Keratinocyte (primary cell): ENCODE measurements around the gene KCNN1. TPM values are rescaled to one million over a fixed set of nuclear protein-coding genes. Genes with fewer than 3 reads are reported as not detected.

Source experiments
- DNase-seq: peaks from one replicate; pipeline ENCODE4 v3.0.0-alpha.2; 2011; ENCODE audit warnings: low read depth, missing footprints, low spot score
- FAIRE-seq: peaks from 2 replicates; lab custom pipeline; 2011; peaks lifted over from hg19 to GRCh38; lab: Jason Lieb, UNC
- H2AFZ ChIP-seq: 2 replicates; pipeline ENCODE4 v1.6.0; 2012; ENCODE audit warnings: low read length, control low read depth, inconsistent platforms; ENCODE audit not compliant: control insufficient read depth
- H3K27ac ChIP-seq: 2 replicates; pipeline ENCODE4 v1.5.1; 2011; ENCODE audit warnings: low read length; ENCODE audit not compliant: control insufficient read depth, insufficient read depth
- H3K27me3 ChIP-seq: 3 replicates; pipeline ENCODE4 v1.6.0; 2011; ENCODE audit warnings: low read length; ENCODE audit not compliant: control insufficient read depth, insufficient read depth; ENCODE audit errors: extremely low read depth
- H3K36me3 ChIP-seq, 2 experiments: 2 replicates in 1 of 2; 3 replicates in 1 of 2; pipeline ENCODE4 v1.5.1; 2011; ENCODE audit warnings: low read length in 2 of 2, mild to moderate bottlenecking in 1 of 2; ENCODE audit not compliant: control insufficient read depth in 2 of 2, insufficient read depth in 2 of 2; ENCODE audit errors: extremely low read depth in 1 of 2
- H3K4me1 ChIP-seq: 3 replicates; pipeline ENCODE4 v1.5.1; 2011; ENCODE audit warnings: low read length; ENCODE audit not compliant: control insufficient read depth, insufficient read depth; ENCODE audit errors: extremely low read depth
- H3K4me2 ChIP-seq: 3 replicates; pipeline ENCODE4 v1.6.0; 2011; ENCODE audit warnings: low read depth, low read length; ENCODE audit not compliant: control insufficient read depth, insufficient read depth; ENCODE audit errors: extremely low read depth
- H3K4me3 ChIP-seq, 3 experiments: fragments of 200-600 bp in 1 of 3; sonication (generic) in 1 of 3; 2 replicates in 2 of 3; 3 replicates in 1 of 3; pipeline ENCODE4 v1.5.1; 2011 to 2016; ENCODE audit warnings: low read length in 3 of 3, mild to moderate bottlenecking in 3 of 3, control low read depth in 2 of 3, inconsistent platforms in 1 of 3, low read depth in 1 of 3, mixed read lengths in 1 of 3, mixed run types in 1 of 3, moderate library complexity in 1 of 3; ENCODE audit not compliant: control insufficient read depth in 2 of 3, insufficient read depth in 2 of 3; ENCODE audit errors: extremely low read depth in 1 of 3
- H3K79me2 ChIP-seq: 2 replicates; pipeline ENCODE4 v1.6.0; 2012; ENCODE audit warnings: low read length; ENCODE audit not compliant: control insufficient read depth, insufficient read depth
- H3K9ac ChIP-seq: 3 replicates; pipeline ENCODE4 v1.6.0; 2011; ENCODE audit warnings: low read length; ENCODE audit not compliant: control insufficient read depth, insufficient read depth; ENCODE audit errors: extremely low read depth
- H3K9me1 ChIP-seq: 3 replicates; pipeline ENCODE4 v1.6.0; 2011; ENCODE audit warnings: low read length; ENCODE audit not compliant: control insufficient read depth, insufficient read depth; ENCODE audit errors: extremely low read depth
- H3K9me3 ChIP-seq: 2 replicates; pipeline ENCODE4 v1.5.1; 2012; ENCODE audit warnings: low read depth, low read length; ENCODE audit not compliant: control insufficient read depth
- H4K20me1 ChIP-seq: 3 replicates; pipeline ENCODE4 v1.6.0; 2011; ENCODE audit warnings: low read length; ENCODE audit not compliant: control insufficient read depth, insufficient read depth; ENCODE audit errors: extremely low read depth
- EZH2 ChIP-seq: IDR thresholded peaks from one replicate; pipeline ENCODE4 v1.6.1; 2012; ENCODE audit warnings: inconsistent platforms, mild to moderate bottlenecking, low read length, moderate library complexity
- dilution Hi-C: fragments of 300-500 bp; cut with MboI; formaldehyde crosslinking; loops from one replicate; pipeline ENCODE4 v1.7.0; 2020; ENCODE audit warnings: low sequenced_read_pairs; ENCODE audit not compliant: extremely low pct_ligation_motif_present
- polyA plus RNA-seq, 5 experiments: library from polyadenylated mRNA; depleted of rRNA in 3 of 5; stranded (reverse) in 3 of 5; stranded (forward) in 1 of 5; unstranded in 1 of 5; fragments of >200 nt; gene quantifications; 1 replicate in 1 of 5; 2 replicates in 3 of 5; 3 replicates in 1 of 5; pipeline versions ENCODE4 v1.2.1 to v1.2.3, GENCODE V29; 2011 to 2012; ENCODE audit warnings: missing spikeins in 2 of 5, low read depth in 1 of 5, low replicate concordance in 1 of 5
- TF ChIP-seq, protein P1 (sequence below), 3 experiments: IDR thresholded peaks in 1 of 3; conservative IDR thresholded peaks in 1 of 3; optimal IDR thresholded peaks in 1 of 3; 2 replicates in 2 of 3; 3 replicates in 1 of 3; pipeline versions ENCODE3 to v1.5.1; 2011; ENCODE audit warnings: low read length in 3 of 3, mild to moderate bottlenecking in 3 of 3, moderate library complexity in 2 of 3, control low read depth in 1 of 3, inconsistent platforms in 1 of 3; ENCODE audit not compliant: insufficient read depth in 2 of 3; ENCODE audit errors: extremely low read depth in 1 of 3

Gene KCNN1
- polyA plus RNA-seq, 1 donor (not counting 4 experiments of a cell fraction or from before 2014, with no cell fraction given) = not detected

DNA sequence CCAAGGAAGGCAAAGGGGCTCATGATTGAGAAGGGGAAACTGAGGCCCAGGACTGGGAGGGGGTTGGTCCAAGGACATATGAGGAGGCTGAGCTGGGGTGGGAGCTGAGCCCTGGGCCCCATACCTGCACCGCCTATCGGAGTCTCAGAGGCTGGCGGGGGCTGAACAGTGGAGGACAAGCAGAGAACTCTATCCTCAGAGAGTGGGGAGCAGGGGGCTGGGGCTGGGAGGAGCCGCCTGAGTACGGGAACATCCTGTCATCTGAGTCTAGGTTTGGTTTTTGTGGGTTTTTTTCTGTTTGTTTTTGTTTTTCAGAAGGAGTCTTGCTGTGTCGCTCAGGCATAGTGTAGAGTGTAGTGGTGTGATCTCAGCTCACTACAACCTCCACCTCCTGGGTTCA is 47.3 kb downstream of the KCNN1 start:
- peaks cover 6 to 9% of the 10 kb centered on the region in 2 experiments for H3K36me3 ChIP-seq
- no peak overlapping the region for H2AFZ ChIP-seq
- H3K9me3 ChIP-seq = no peaks in the 10 kb centered on the region
- no peak overlapping the region for H3K9ac ChIP-seq
- no peak overlapping the region for H3K4me3 ChIP-seq
- FAIRE-seq (no peak), DNase-seq (no peak)
- H3K4me2 ChIP-seq = no peak overlapping the region
- H3K79me2 ChIP-seq = no peaks in the 10 kb centered on the region
- H3K27me3 ChIP-seq = no peaks in the 10 kb centered on the region
- H4K20me1 ChIP-seq = no peaks in the 10 kb centered on the region
- H3K27ac ChIP-seq = no peak overlapping the region
- dilution Hi-C loops = no loop called here
- TF ChIP-seq, protein P1, sequence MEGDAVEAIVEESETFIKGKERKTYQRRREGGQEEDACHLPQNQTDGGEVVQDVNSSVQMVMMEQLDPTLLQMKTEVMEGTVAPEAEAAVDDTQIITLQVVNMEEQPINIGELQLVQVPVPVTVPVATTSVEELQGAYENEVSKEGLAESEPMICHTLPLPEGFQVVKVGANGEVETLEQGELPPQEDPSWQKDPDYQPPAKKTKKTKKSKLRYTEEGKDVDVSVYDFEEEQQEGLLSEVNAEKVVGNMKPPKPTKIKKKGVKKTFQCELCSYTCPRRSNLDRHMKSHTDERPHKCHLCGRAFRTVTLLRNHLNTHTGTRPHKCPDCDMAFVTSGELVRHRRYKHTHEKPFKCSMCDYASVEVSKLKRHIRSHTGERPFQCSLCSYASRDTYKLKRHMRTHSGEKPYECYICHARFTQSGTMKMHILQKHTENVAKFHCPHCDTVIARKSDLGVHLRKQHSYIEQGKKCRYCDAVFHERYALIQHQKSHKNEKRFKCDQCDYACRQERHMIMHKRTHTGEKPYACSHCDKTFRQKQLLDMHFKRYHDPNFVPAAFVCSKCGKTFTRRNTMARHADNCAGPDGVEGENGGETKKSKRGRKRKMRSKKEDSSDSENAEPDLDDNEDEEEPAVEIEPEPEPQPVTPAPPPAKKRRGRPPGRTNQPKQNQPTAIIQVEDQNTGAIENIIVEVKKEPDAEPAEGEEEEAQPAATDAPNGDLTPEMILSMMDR (optimal IDR thresholded peaks at IDR 0.05 in 1 of 3, IDR thresholded peaks at IDR 0.05 in 1 of 3, conservative IDR thresholded peaks at IDR 0.05 in 1 of 3; ENCODE audit: extremely low read depth in 1 of 3, insufficient read depth in 2 of 3, low read length in 3 of 3) = no peak
- no peak for TF ChIP-seq EZH2
- H3K9me1 ChIP-seq = no peaks in the 10 kb centered on the region
- no peaks in the 10 kb centered on the region for H3K4me1 ChIP-seq

DNA sequence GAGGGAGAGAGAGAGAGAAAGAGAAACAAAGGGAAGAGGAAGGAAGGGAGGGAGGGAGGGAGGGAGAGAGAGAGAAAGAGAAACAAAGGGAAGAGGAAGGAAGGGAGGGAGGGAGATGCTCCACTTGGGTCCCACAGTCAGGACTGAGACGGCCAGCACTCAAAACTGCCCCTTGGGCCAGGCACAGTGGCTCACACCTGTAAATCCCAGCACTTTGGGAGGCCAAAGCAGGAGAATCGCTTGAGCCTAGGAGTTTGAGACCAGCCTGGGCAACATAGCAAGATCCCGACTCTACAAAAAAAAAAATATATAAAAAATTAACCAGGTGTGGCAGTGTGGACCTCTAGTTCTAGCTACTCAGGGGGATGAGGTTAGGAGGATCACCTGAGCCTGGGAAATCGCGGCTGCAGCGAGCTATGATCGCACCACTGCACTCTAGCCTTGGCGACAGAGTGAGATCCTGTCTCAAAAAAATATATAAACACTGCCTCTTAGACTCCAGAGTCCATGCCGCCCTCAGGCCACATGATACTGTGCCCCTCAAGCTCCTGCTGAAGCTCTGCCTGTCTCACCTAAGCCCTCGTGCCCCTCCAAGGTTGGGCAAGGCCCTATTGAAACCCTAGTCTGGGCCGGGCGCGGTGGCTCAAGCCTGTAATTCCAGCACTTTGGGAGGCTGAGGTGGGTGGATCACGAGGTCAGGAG is 49.5 kb downstream of the KCNN1 start:
- Histone ChIP-seq H3K9me3 (no peaks in the 10 kb centered on the region), H3K79me2 (no peaks in the 10 kb centered on the region), H3K27me3 (no peaks in the 10 kb centered on the region), H3K36me3 (peaks cover 5 to 6% of the 10 kb centered on the region in 2 experiments), H4K20me1 (no peaks in the 10 kb centered on the region), H3K4me2 (no peak overlapping the region), H3K4me3 (no peak overlapping the region), H3K4me1 (peaks cover 6% of the 10 kb centered on the region), H3K9ac (no peak overlapping the region), H3K27ac (no peak overlapping the region), H2AFZ (no peak overlapping the region), H3K9me1 (no peaks in the 10 kb centered on the region)
- no peak for FAIRE-seq
- TF ChIP-seq, protein P1 (optimal IDR thresholded peaks at IDR 0.05 in 1 of 3, IDR thresholded peaks at IDR 0.05 in 1 of 3, conservative IDR thresholded peaks at IDR 0.05 in 1 of 3; ENCODE audit: extremely low read depth in 1 of 3, insufficient read depth in 2 of 3, low read length in 3 of 3) = no peak
- TF ChIP-seq EZH2 = no peak
- DNase-seq = no peak
- dilution Hi-C loops = no loop called here
